GM19193 (cell line): ENCODE measurements around the gene GUCY2C.

Experiments used
- POLR2A ChIP-seq: IDR thresholded peaks from 4 replicates; pipeline ENCODE4 v1.6.1; 2011; ENCODE audit not compliant: insufficient read depth, insufficient read length; ENCODE audit errors: extremely low read depth

GUCY2C gene

DNA sequence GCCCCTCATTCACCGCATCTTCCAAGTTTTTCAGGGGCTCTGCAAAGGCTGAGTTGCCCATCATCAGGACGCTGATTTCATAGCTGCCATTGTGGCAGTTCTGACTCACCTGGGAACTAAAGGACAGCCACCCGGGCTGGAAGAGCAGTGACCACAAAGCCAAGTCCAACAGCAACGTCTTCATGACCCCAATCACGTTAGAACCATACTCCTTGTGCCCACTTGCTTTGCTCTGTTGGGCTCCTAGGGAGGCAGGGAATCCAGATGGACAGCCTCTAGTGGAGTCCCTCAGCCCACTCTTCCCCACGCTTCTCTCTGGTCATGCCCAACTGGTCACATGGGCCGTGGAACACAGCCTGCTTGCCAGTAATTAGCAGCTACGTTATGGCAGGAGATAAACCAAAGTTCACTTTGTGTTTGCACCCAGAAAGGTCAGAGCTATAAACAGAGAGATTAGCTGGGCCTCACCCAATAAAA, at the start of gene GUCY2C:
Gene GUCY2C, minus strand, starts transcription at position 335 of the 477 bp plus-strand sequence. Its CDS starts 151 bp downstream, at position 184.
- TF ChIP-seq POLR2A = no peak

DNA sequence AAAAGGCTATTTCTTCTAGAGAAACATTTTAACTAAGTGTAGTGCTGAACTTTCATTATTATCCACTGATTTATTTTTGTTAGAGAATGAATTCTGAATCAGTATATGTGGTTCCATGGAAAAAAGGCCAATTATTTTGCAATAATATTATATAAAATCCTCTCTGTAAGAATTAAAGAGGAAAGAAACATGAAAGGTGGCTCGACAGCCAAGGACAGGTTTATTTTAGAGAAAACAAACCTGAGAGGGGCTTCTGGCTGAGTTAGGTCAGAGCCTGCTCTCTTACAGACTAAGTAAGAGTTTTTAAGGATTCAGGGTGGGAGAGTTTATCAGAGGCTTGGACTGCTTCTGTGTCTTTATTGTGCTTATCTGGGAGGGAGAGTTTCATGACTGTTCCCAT, 46.7 kb upstream of the GUCY2C start:
- TF ChIP-seq POLR2A = no peak

DNA sequence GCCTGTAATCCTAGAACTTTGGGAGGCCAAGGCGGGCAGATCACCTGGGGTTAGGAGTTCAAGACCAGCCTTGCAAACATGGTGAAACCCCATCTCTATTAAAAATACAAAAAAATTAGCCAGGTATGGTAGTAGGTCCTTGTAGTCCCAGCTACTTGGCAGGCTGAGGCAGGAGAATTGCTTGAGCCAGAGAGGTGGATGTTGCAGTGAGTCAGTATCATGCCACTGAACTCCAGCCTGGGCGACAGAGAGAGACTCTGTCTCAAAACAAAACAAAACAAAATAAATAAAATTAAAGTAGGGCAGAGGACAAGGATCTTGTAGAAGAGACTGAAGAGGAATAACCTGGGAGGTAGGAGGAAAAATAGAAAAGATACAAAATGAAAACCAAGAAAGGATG, 45.5 kb upstream of the GUCY2C start:
- TF ChIP-seq POLR2A = no peak

DNA sequence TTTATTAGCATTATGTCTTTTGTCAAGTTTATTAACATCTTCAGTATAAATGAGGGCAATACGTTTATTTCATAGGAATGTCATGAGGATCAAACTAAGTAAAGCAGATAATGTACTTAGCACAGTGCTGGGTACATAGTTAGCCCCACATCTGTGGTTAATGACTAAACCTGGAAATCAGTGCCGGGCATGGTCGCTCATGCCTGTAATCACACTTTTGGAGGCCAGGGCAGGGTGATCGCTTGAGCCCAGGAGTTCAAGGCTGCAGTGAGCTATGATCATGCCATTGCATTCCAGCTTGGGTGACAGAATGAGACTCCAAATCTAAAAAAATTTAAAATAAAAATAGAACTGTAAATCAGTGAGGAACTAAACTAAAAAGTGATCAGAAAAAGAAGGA, 44.8 kb upstream of the GUCY2C start:
- TF ChIP-seq POLR2A = no peak

DNA sequence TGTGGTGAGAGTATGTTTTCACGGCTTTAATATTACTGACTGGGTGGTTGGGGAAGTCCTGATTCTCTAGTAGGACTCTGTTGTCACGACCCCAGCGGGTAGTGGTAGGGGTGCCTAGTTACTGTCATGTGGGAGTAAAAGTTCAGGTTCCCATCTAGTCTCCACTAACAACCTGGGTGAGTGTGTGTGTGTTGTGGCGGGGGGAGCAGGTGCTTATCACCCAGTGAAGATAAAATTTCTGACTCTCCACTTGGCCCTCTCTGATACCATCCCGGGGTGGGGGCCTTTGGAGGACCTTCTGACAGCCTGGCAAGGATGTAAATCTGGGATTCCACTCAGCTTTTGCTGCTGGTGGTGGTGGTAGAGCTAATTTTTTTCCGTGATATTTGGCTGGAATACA, 35.4 kb upstream of the GUCY2C start:
- TF ChIP-seq POLR2A = no peak

DNA sequence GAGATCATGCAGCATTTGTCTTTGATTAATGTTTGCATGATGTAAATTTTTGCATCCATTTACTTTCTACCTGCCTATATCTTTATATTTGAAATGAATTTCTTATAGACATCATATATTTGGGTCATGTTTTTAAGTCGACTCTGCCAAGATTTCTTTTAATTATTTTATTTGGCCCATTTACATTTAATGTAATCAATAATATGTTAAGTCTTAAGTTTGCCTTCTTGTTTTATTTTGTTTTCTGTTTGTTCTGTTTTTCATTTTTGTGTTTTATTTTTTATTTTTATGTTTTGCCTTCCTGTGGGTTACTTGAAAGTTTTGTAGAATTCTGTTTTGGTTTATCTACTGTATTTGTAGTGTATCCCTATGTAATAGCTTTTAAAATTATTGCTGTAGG, 33.2 kb upstream of the GUCY2C start:
- TF ChIP-seq POLR2A = no peak

DNA sequence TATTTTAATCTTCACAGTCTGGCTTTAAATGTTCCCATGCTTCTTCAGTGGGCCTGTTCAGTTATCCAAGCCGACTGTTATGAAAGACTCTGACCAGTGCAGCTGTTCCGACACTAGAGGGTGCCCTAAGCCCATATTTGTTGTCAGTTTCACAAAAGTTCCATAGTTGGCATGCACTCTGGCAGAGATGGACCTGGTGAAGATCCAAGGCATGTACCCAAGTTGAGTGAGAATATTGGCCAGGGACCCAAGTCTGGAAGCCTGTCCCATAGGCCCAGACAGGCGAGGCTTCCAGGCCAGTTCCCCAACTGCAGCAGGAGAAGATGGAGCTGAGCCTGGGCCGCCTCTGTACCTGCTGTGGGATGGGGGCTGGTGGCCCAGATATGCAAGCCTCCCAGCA, 27.4 kb upstream of the GUCY2C start:
- TF ChIP-seq POLR2A = no peak

DNA sequence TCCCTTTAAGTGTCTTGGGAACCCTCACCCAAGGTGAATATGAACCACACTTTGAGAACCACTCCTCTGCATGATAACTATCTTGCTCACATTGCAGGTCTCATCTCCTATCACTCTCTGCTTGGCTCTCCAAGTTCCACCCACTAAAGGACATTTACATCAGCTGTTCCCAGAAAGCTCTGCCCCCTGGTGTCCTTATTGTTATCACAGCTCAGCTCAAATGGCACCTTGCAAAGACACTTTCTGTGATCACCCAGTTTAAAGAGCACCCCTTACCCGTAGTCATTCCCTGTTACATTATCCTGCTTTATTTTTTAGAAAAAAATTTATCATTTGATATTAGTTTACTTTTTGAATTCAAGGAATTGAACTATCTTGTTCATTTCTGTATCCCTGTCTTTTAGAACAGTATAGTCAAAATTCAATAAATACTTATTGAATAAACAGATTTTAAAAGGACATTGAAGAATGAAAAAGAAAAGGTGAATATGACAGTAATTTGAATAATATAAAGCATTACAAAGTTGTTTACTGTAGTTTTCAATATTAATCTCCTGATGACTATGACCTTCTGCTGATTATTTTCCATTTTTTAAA, 20.5 kb upstream of the GUCY2C start:
- TF ChIP-seq POLR2A = no peak

DNA sequence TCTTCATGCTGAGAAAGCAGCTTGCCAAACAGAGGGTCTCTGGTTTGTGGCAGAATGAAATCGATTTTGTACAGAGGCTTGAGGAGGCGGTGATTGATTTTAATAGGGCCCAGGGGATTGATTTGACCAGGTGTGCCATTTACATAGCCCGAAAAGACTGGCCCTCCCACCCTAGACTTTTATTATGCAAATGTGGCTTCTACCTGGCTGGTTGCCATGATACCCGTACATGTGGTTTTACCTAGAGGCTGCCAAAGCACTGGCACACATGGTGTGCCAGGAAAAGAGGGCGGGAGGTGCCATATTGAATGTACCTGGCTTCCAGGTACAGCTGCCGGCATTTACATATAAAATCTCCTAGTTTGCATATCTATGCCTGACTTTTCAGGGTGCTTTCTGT, 18.0 kb upstream of the GUCY2C start:
- TF ChIP-seq POLR2A = no peak

DNA sequence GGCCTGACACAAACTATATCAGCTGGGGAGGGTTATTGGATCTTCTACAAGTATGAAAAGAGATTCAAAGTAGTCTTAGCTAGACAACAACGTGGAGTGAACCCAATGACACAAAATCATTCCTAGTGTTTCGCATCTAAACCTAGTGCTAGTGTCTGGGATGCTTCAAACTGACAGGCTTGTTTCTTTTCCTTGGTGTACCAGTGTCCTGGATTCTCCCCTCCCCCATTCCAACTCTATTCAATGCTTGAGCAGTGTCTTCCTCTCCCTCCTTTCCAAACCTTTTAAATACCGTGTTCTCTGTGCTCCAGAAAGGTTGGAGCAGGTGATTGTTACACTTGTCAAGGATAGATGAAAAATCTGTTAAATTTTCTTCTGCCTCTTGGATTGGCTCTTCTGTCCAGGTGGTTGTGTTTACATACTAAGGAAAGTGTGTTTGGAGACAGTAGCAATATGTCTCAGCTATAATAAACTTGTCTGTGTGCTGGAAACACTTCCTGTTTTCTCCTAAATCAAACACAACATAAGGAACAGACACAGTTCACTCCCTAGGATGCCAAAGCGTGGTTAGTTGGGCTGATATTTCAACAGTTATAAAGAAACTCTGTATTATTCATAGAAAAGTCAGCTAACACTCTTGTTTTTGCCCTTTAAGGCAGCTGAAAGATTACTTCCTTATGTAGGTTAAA, 14.4 kb upstream of the GUCY2C start:
- no peak for TF ChIP-seq POLR2A

DNA sequence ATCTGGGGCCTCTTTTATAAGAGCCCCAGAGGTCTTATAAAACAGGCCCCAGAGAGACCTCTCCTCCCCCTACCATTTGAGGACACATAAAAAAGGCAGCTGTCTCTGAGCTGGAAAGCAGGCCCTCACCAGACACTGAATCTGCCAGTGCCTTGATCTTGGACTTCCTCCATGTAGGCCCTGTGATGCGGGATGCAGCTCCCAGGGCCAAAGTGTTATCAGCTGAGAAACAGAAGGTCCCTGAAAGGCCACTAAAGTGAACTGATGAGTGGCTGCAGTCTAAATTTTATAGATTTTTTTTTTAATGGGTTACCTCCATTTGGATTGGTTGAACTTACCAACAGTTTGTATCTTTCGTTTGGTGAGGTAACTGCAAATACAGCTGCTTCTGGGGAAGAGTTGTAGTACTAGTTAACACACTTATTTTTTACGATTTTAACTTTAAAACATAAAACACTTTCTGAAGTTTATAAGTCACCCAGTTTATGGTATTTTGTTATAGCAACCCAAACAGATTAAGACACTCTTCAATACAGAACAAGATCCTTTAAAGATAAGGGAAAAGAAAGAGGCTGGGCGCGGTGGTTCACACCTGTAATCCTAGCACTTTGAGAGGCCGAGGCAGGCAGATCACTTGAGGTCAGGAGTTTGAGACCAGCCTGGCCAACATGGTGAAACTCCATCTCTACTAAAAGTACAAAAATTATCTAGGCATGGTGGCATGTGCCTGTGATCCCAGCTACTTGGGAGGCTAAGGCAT, 5.6 kb upstream of the GUCY2C start:
- no peak for TF ChIP-seq POLR2A

DNA sequence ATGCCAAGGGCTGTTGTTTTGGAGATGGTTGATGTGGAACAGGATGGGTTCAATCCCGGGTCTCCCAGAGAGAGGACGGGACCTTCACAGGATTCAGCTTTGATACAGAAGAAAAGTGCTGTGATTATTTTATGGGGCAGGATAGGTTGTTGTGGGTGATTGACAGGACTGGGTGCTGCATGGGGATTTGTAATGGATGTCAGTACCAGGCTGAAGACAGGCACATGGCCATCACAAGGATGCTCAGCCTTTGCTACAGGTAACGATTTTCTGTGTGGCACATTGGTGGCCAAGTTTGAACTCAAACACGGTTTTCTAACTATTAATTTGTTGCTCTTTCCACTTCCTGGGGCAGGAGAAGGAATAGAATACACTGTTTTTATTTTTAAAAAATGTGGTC, 4.5 kb upstream of the GUCY2C start:
- no peak for TF ChIP-seq POLR2A

DNA sequence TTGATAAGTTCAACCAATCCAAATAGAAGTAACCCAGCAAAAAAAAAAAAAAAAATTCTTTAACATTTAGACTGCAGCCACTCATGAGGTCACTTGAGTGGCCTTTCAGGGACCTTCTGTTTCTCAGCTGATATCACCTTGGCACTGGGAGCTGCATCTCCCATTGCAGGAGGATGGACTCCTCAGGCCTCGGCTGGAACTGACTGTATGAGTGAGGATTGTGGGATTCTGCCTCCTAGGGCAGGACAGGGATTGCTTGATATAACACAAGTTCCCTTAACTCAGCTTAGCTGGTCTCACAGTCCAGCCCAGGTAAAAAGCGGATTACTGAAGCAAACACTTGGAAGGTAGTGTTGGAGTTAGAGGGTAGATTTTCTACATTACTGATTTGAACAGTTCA, 3.5 kb upstream of the GUCY2C start:
- no peak for TF ChIP-seq POLR2A

DNA sequence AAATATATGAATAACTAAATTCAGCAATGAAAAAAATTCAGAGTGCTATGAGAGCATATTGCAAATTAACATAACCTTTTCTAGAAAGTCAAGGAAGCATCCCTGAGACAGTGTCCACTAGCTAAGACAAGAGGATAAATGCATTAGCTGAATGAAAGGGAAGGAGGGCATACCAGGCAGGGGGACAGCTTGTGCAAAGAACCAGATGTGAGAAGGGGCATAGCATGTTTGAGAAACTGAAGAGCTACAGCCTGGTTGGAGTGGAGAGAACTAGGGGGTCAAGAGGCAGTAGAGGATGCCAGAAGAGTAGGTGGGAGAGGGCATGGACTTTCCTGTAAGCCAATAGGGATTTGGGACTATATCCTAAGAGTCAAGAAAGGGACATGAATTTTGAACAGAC, 2.2 kb upstream of the GUCY2C start:
- TF ChIP-seq POLR2A = no peak

DNA sequence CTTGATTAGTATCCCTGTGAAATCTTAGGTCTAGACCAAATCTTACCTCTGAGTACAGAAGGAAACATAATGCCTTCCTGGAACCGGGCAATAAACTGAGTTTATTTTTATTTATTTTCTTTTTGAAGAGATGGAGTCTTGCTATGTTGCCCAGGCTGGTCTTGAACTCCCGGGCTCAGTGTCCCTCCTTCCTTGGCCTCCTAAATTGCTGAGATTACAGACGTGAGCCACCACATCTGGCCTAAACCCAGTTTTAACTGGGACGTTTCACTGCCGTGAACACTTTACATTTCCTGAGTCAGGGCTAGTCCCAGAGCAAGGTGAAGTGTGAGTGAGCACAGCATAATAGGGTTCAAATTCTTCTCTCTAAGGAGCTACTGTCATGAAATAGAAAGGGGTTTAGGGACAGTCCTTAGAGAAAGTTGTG, 671 bp downstream of the GUCY2C start:
- no peak for TF ChIP-seq POLR2A

DNA sequence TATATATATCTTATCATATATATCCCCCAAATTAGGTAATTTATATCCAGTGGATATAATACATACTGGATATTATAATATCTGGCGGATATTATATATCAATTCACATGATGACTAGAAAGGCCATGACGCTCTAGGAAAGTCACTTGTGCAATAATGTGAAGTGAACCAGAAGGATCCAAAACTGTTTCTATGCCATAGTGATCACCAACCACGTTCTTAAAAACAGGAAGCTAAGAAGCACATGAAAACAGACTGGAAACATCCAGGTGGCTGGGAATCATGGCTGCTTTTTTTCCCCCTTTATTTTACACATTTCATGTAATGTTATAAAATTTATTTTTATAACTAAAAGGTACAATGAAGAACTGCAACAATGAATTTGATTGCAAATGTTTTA, 1.4 kb downstream of the GUCY2C start:
- no peak for TF ChIP-seq POLR2A
